Measurements from ENCODE around the gene MTMR12.

MTMR12 gene

GRCh38 chr5:32276173-32276853 is 36.4 kb downstream of the MTMR12 start:
- no peak for DNase-seq (ENCODE audit: low read depth in 2 of 2)

GRCh38 chr5:32275396-32275741 is 37.4 kb downstream of the MTMR12 start:
- no peak for DNase-seq (ENCODE audit: low read depth in 2 of 2)

GRCh38 chr5:32274548-32275395 is 38.0 kb downstream of the MTMR12 start:
- DNase-seq (ENCODE audit: low read depth in 2 of 2) = no peak

GRCh38 chr5:32273821-32274220 is 38.9 kb downstream of the MTMR12 start:
- no peak for DNase-seq (ENCODE audit: low read depth in 2 of 2)

GRCh38 chr5:32272746-32273145 is 40.0 kb downstream of the MTMR12 start:
- DNase-seq (ENCODE audit: low read depth in 2 of 2) = no peak

GRCh38 chr5:32270946-32271345 is 41.8 kb downstream of the MTMR12 start:
- no peak for DNase-seq (ENCODE audit: low read depth in 2 of 2)

GRCh38 chr5:32270178-32270577 is 42.6 kb downstream of the MTMR12 start:
- no peak for DNase-seq (ENCODE audit: low read depth in 2 of 2)

- DNase-seq (ENCODE audit: low read depth in 2 of 2) = no peak
Measured at GRCh38 chr5:32265902-32266301, 46.8 kb downstream of the MTMR12 start.

- no peak for DNase-seq (ENCODE audit: low read depth in 2 of 2)
Measured at GRCh38 chr5:32264957-32265572, 47.7 kb downstream of the MTMR12 start.

- no peak for DNase-seq (ENCODE audit: low read depth in 2 of 2)
Measured at GRCh38 chr5:32263684-32264083, 49.1 kb downstream of the MTMR12 start.

GRCh38 chr5:32261198-32261597 is 51.5 kb downstream of the MTMR12 start:
- no peak for DNase-seq (ENCODE audit: low read depth in 2 of 2)

- no peak for DNase-seq (ENCODE audit: low read depth in 2 of 2)
Measured at GRCh38 chr5:32259033-32259432, 53.7 kb downstream of the MTMR12 start.

GRCh38 chr5:32258424-32258823 is 54.3 kb downstream of the MTMR12 start:
- DNase-seq (ENCODE audit: low read depth in 2 of 2) = no peak

GRCh38 chr5:32255540-32255900 is 57.2 kb downstream of the MTMR12 start:
- DNase-seq (ENCODE audit: low read depth in 2 of 2) = no peak

GRCh38 chr5:32254881-32255539 is 57.7 kb downstream of the MTMR12 start:
- DNase-seq (ENCODE audit: low read depth in 2 of 2) = no peak

- no peak for DNase-seq (ENCODE audit: low read depth in 2 of 2)
Measured at GRCh38 chr5:32251871-32252458, 60.8 kb downstream of the MTMR12 start.

- no peak for DNase-seq (ENCODE audit: low read depth in 2 of 2)
Measured at GRCh38 chr5:32249668-32250067, 63.1 kb downstream of the MTMR12 start.

GRCh38 chr5:32245742-32246141 is 67.0 kb downstream of the MTMR12 start:
- DNase-seq (ENCODE audit: low read depth in 2 of 2) = no peak

GRCh38 chr5:32244017-32244416 is 68.7 kb downstream of the MTMR12 start:
- no peak for DNase-seq (ENCODE audit: low read depth in 2 of 2)

GRCh38 chr5:32241034-32241783 is 71.5 kb downstream of the MTMR12 start:
- DNase-seq (ENCODE audit: low read depth in 2 of 2) = no peak

- DNase-seq (ENCODE audit: low read depth in 2 of 2) = no peak
Measured at GRCh38 chr5:32239385-32239784, 73.4 kb downstream of the MTMR12 start.
